Panc1 (cell line): ENCODE results near the gene IGLL5.

Source experiments
- POLR2AphosphoS5 ChIP-seq: IDR thresholded peaks from 2 replicates; pipeline ENCODE4 v1.6.1; 2012; ENCODE audit warnings: mild to moderate bottlenecking, low read depth, low read length, moderate library complexity
- TCF7L2 ChIP-seq: IDR thresholded peaks from 2 replicates; pipeline ENCODE4 v1.6.1; 2011; ENCODE audit warnings: mild to moderate bottlenecking, low read depth, low read length, inconsistent platforms
- TF ChIP-seq, protein P1 (sequence below): fragments of 450-650 bp; IDR thresholded peaks from 2 replicates; pipeline ENCODE4 v1.5.1; 2017; ENCODE audit warnings: mild to moderate bottlenecking

GRCh38 chr22:22897947-22898346, 10.3 kb downstream of the IGLL5 start:
- TF ChIP-seq, protein P1, sequence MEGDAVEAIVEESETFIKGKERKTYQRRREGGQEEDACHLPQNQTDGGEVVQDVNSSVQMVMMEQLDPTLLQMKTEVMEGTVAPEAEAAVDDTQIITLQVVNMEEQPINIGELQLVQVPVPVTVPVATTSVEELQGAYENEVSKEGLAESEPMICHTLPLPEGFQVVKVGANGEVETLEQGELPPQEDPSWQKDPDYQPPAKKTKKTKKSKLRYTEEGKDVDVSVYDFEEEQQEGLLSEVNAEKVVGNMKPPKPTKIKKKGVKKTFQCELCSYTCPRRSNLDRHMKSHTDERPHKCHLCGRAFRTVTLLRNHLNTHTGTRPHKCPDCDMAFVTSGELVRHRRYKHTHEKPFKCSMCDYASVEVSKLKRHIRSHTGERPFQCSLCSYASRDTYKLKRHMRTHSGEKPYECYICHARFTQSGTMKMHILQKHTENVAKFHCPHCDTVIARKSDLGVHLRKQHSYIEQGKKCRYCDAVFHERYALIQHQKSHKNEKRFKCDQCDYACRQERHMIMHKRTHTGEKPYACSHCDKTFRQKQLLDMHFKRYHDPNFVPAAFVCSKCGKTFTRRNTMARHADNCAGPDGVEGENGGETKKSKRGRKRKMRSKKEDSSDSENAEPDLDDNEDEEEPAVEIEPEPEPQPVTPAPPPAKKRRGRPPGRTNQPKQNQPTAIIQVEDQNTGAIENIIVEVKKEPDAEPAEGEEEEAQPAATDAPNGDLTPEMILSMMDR: no peak
- no peak for TF ChIP-seq POLR2AphosphoS5
- no peak for TF ChIP-seq TCF7L2
